CD4-positive, alpha-beta T cell (primary cell): ENCODE measurements around the gene GPR55. TPM values are rescaled to one million over a fixed set of nuclear protein-coding genes. Genes with fewer than 3 reads are reported as not detected.

Experiments
- ATAC-seq: fragments of 200-7000 bp; cut with Tn5 transposase; one replicate; pipeline ENCODE4 v1.10.0; 2022; ENCODE audit warnings: mild to moderate bottlenecking; ENCODE audit not compliant: poor library complexity
- CTCF ChIA-PET: fragments of 350-600 bp; sonication (Branson Sonifier 250); formaldehyde crosslinking; loops from one replicate; lab custom pipeline; 2021; ENCODE audit warnings: antibody characterized with exemption, inconsistent platforms; lab: Charles Lee
- POLR2A ChIA-PET: fragments of 350-600 bp; sonication (Branson Sonifier 250); formaldehyde crosslinking; loops from one replicate; lab custom pipeline; 2021; ENCODE audit warnings: antibody characterized with exemption, inconsistent platforms; lab: Charles Lee
- DNase-seq, 14 experiments: peaks; one replicate each; pipeline ENCODE4 v3.0.0-alpha.2; 2013 to 2020; ENCODE audit warnings: mixed read lengths in 2 of 14
- H3K27ac ChIP-seq, 2 donors: one replicate each; pipeline versions ENCODE4 v1.5.1 to v1.7.0; 2013; ENCODE audit warnings: low read length in 2 of 2, low read depth in 1 of 2, mild to moderate bottlenecking in 1 of 2
- H3K27me3 ChIP-seq, 2 experiments: 1 replicate in 1 of 2; 2 replicates in 1 of 2; pipeline versions ENCODE4 v1.6.1 to v1.7.0; 2013; ENCODE audit warnings: low read length in 2 of 2, control low read depth in 1 of 2, mild to moderate bottlenecking in 1 of 2, moderate library complexity in 1 of 2; ENCODE audit not compliant: insufficient read depth in 2 of 2, control insufficient read depth in 1 of 2
- H3K36me3 ChIP-seq: one replicate; pipeline ENCODE4 v1.6.1; 2013; ENCODE audit warnings: low read length, control low read depth; ENCODE audit not compliant: insufficient read depth
- H3K4me1 ChIP-seq: one replicate; pipeline ENCODE4 v1.6.1; 2013; ENCODE audit warnings: low read length, control low read depth; ENCODE audit not compliant: insufficient read depth
- H3K4me3 ChIP-seq: one replicate; pipeline ENCODE4 v1.5.1; 2013; ENCODE audit warnings: mild to moderate bottlenecking, low read length, moderate library complexity
- H3K9me3 ChIP-seq, 2 experiments: 1 replicate in 1 of 2; 2 replicates in 1 of 2; pipeline versions ENCODE4 v1.6.1 to v1.7.0; 2013; ENCODE audit warnings: low read length in 2 of 2, mild to moderate bottlenecking in 2 of 2, control low read depth in 1 of 2, moderate library complexity in 1 of 2; ENCODE audit not compliant: control insufficient read depth in 1 of 2, insufficient read depth in 1 of 2
- H3K27ac Mint-ChIP-seq: one replicate; pipeline ENCODE4 v1.8.0; 2020; ENCODE audit warnings: mixed read lengths
- H3K27me3 Mint-ChIP-seq: one replicate; pipeline ENCODE4 v1.8.0; 2021; ENCODE audit warnings: mixed read lengths
- H3K36me3 Mint-ChIP-seq: one replicate; pipeline ENCODE4 v1.8.0; 2021; ENCODE audit warnings: low read depth, mixed read lengths
- H3K4me1 Mint-ChIP-seq: one replicate; pipeline ENCODE4 v1.8.0; 2021; ENCODE audit warnings: low read depth, mixed read lengths
- H3K4me3 Mint-ChIP-seq: one replicate; pipeline ENCODE4 v1.8.0; 2020; ENCODE audit warnings: mild to moderate bottlenecking, mixed read lengths
- H3K9me3 Mint-ChIP-seq: one replicate; pipeline ENCODE4 v1.8.0; 2020; ENCODE audit warnings: mixed read lengths
- CTCF ChIP-seq: fragments of 200-600 bp; IDR thresholded peaks from one replicate; pipeline ENCODE4 v1.8.0; 2022; ENCODE audit warnings: antibody characterized with exemption, mild to moderate bottlenecking
- intact Hi-C, 2 experiments: fragments of 100-400 bp; cut with DNase I in 1 of 2; cut with micrococcal nuclease in 1 of 2; formaldehyde crosslinking; loops; one replicate each; pipeline versions ENCODE4 v1.15.1 to v1.9.0; 2023 to 2025; cut with DNase I, micrococcal nuclease
- total RNA-seq, 174 experiments: library from RNA in 2 of 174; stranded (reverse) in 2 of 174; gene quantifications; one replicate each; pipeline ENCODE4 v1.2.3 and lab custom pipeline; 2021 to 2026

GPR55 gene
- total RNA-seq, 2 experiments from 2014 or later = 2.9 to 3.8 TPM

DNA sequence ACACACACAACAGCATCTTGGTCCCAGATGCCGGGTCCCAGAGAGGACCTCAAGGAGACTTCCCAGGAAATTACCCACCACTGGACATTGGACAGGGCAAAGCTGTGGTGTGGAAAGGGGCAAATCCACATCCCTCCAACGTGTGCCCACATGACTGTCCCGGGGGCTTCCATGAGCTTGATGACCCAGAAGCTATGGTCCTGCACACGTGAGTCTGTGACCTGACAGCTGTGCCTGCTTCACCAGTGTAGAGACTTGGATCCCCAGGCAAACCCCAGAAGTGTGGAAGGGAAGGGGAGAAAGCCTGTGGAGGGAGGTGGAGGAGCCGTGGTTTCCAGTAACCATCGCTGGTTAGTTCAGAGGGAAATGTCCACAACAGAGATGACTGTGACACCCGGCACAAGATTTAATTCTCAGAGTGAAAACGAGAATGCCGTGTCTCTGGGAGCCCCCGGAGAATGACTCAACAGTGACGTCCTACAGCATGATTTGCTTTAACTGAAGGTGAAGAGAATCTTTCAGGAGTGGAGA lies 19.1 kb upstream of the GPR55 start:
- Histone ChIP-seq H3K27me3 (no peaks in the 10 kb centered on the region), H3K4me1 (peaks cover 11% of the 10 kb centered on the region), H3K27ac (no peak overlapping the region), H3K9me3 (no peaks in the 10 kb centered on the region), H3K36me3 (no peaks in the 10 kb centered on the region), H3K4me3 (no peak overlapping the region)
- ChIA-PET CTCF (no interaction called here), POLR2A (no interaction called here)
- peaks cover 4% of the 10 kb centered on the region for H3K4me1 Mint-ChIP-seq
- H3K27me3 Mint-ChIP-seq = no peaks in the 10 kb centered on the region
- intact Hi-C loops = no loop called here
- no peak for TF ChIP-seq CTCF
- DNase-seq (peak in 2 of 14 experiments; percentile 32 to 33), ATAC-seq (no peak)
- no peak overlapping the region for H3K27ac Mint-ChIP-seq
- H3K9me3 Mint-ChIP-seq = no peaks in the 10 kb centered on the region
- no peaks in the 10 kb centered on the region for H3K36me3 Mint-ChIP-seq
- H3K4me3 Mint-ChIP-seq = no peak overlapping the region

GRCh38 chr2:230942920-230943896 lies 18.2 kb upstream of the GPR55 start:
- CTCF ChIA-PET = no interaction called here
- H3K4me3 Mint-ChIP-seq = no peak overlapping the region
- Histone ChIP-seq H3K27me3 (no peaks in the 10 kb centered on the region), H3K9me3 (peaks cover 0 to 8% of the 10 kb centered on the region in 2 experiments), H3K4me1 (peaks cover 11% of the 10 kb centered on the region), H3K27ac (no peak overlapping the region), H3K36me3 (no peaks in the 10 kb centered on the region), H3K4me3 (no peak overlapping the region)
- peaks cover 4% of the 10 kb centered on the region for H3K4me1 Mint-ChIP-seq
- H3K27ac Mint-ChIP-seq = no peak overlapping the region
- H3K27me3 Mint-ChIP-seq = no peaks in the 10 kb centered on the region
- DNase-seq = peak in 3 of 14 experiments; percentile 43 to 62 (median 52)
- ATAC-seq = peak; percentile 74
- TF ChIP-seq CTCF = no peak
- POLR2A ChIA-PET = no interaction called here
- intact Hi-C loops = no loop called here
- H3K36me3 Mint-ChIP-seq = no peaks in the 10 kb centered on the region
- H3K9me3 Mint-ChIP-seq = no peaks in the 10 kb centered on the region

DNA sequence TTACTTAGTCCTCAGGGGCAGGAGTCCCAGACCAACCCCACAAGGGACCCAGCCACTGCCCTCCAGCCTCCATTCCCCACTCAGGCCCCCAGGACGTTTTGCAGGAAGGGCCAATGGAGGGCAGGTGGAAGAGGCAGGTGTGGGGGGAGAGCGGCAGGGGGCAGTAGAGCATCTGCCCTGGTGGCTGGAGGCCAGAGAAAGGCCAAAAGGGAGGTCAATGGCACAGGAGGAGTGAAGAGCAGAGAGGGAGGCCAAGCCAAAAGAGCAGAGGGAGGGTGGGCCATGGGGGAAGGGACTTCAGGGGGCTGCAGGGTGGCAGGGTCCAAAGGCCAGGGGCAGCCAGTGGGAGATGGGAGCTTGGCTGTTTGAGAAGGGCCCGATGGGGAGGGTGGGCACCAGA lies 17.3 kb upstream of the GPR55 start:
- no peak overlapping the region for H3K27ac Mint-ChIP-seq
- no peak overlapping the region for H3K4me3 Mint-ChIP-seq
- ATAC-seq (no peak), DNase-seq (no peak)
- peaks cover 2 to 12% of the 10 kb centered on the region in 2 experiments for H3K9me3 ChIP-seq
- no peaks in the 10 kb centered on the region for H3K27me3 ChIP-seq
- no peaks in the 10 kb centered on the region for H3K36me3 ChIP-seq
- TF ChIP-seq CTCF = no peak
- H3K4me1 ChIP-seq = peaks cover 11% of the 10 kb centered on the region
- no peak overlapping the region for H3K4me3 ChIP-seq
- no peaks in the 10 kb centered on the region for H3K36me3 Mint-ChIP-seq
- no peaks in the 10 kb centered on the region for H3K27me3 Mint-ChIP-seq
- no peak overlapping the region for H3K27ac ChIP-seq
- CTCF ChIA-PET = no interaction called here
- intact Hi-C loops = no loop called here
- peaks cover 2% of the 10 kb centered on the region for H3K9me3 Mint-ChIP-seq
- H3K4me1 Mint-ChIP-seq = peaks cover 4% of the 10 kb centered on the region
- POLR2A ChIA-PET = no interaction called here
